Activated CD8-positive, alpha-beta T cell treated with anti-CD3 and anti-CD28 coated beads for 36 hours (primary cell): Measurements from ENCODE around the gene TXNRD3. TPM values are rescaled to one million over a fixed set of nuclear protein-coding genes. Genes with fewer than 3 reads are reported as not detected.

ENCODE experiments used
- ATAC-seq: fragments of 200-7000 bp; cut with Tn5 transposase; one replicate; pipeline ENCODE4 v1.10.0; 2021; ENCODE audit warnings: mild to moderate bottlenecking, moderate library complexity
- CTCF ChIA-PET: fragments of 350-600 bp; sonication (Branson Sonifier 250); formaldehyde crosslinking; loops from one replicate; lab custom pipeline; 2021; ENCODE audit warnings: antibody characterized with exemption; lab: Charles Lee
- POLR2A ChIA-PET: fragments of 350-600 bp; sonication (Branson Sonifier 250); formaldehyde crosslinking; loops from one replicate; lab custom pipeline; 2021; ENCODE audit warnings: antibody characterized with exemption; lab: Charles Lee
- DNase-seq: peaks from one replicate; pipeline ENCODE4 v3.0.0-alpha.2; 2020
- H3K27ac Mint-ChIP-seq: one replicate; pipeline ENCODE4 v1.8.0; 2021; ENCODE audit warnings: mild to moderate bottlenecking, mixed read lengths
- H3K27me3 Mint-ChIP-seq: one replicate; pipeline ENCODE4 v1.8.0; 2021; ENCODE audit warnings: mixed read lengths
- H3K36me3 Mint-ChIP-seq: one replicate; pipeline ENCODE4 v1.8.0; 2021; ENCODE audit warnings: low read depth, mixed read lengths
- H3K4me1 Mint-ChIP-seq: one replicate; pipeline ENCODE4 v1.8.0; 2021; ENCODE audit warnings: low read depth, mixed read lengths
- H3K4me3 Mint-ChIP-seq: one replicate; pipeline ENCODE4 v1.8.0; 2021; ENCODE audit warnings: mild to moderate bottlenecking, moderate library complexity, mixed read lengths
- H3K9me3 Mint-ChIP-seq: one replicate; pipeline ENCODE4 v1.8.0; 2021; ENCODE audit warnings: mixed read lengths
- intact Hi-C: fragments of 100-400 bp; cut with micrococcal nuclease; formaldehyde crosslinking; loops from one replicate; pipeline ENCODE4 v1.10.0; 2022
- total RNA-seq, 2 experiments: library from RNA; stranded (reverse); gene quantifications; one replicate each; pipeline ENCODE4 v1.2.3, GENCODE V29; 2021
- TF ChIP-seq, protein P1 (sequence below): fragments of 200-600 bp; IDR thresholded peaks from one replicate; pipeline ENCODE4 v1.8.0; 2022; ENCODE audit warnings: antibody characterized with exemption, mild to moderate bottlenecking

Gene TXNRD3
- total RNA-seq, 2 experiments from 2014 or later: 4.5 to 5.0 TPM

DNA sequence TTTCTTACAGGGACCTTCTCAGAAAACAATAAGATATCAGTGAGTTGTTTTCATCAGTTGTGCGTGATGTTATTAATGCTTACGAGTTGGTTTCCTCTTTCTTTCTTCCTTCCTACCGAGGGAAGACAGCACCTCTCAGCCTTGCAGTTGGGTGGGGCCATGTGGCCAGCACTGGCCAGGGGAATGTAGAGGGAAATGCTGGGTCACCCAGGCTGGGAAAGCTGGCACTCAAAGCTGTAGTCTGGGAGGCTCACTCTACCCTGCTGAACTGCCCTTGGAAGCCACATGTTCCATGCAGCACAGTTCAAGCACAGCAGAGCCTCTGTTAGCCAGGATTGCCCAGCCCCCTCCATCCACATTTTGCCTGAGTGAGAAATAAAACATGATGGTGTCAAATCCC is 39.0 kb upstream of the TXNRD3 start:
- Mint-ChIP-seq H3K27me3 (peaks cover 42% of the 10 kb centered on the region), H3K36me3 (no peaks in the 10 kb centered on the region), H3K4me1 (no peaks in the 10 kb centered on the region), H3K4me3 (no peak overlapping the region), H3K9me3 (no peaks in the 10 kb centered on the region), H3K27ac (no peak overlapping the region)
- no peak for DNase-seq
- no peak for ATAC-seq
- POLR2A ChIA-PET: no interaction called here
- TF ChIP-seq, protein P1, sequence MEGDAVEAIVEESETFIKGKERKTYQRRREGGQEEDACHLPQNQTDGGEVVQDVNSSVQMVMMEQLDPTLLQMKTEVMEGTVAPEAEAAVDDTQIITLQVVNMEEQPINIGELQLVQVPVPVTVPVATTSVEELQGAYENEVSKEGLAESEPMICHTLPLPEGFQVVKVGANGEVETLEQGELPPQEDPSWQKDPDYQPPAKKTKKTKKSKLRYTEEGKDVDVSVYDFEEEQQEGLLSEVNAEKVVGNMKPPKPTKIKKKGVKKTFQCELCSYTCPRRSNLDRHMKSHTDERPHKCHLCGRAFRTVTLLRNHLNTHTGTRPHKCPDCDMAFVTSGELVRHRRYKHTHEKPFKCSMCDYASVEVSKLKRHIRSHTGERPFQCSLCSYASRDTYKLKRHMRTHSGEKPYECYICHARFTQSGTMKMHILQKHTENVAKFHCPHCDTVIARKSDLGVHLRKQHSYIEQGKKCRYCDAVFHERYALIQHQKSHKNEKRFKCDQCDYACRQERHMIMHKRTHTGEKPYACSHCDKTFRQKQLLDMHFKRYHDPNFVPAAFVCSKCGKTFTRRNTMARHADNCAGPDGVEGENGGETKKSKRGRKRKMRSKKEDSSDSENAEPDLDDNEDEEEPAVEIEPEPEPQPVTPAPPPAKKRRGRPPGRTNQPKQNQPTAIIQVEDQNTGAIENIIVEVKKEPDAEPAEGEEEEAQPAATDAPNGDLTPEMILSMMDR: no peak
- CTCF ChIA-PET: interaction anchor here (1.3 kb wide), 1 partner anchor 11 kb away, joined by 3 read pairs; no protein-coding TSS in a partner anchor
- intact Hi-C loops: no loop called here

DNA sequence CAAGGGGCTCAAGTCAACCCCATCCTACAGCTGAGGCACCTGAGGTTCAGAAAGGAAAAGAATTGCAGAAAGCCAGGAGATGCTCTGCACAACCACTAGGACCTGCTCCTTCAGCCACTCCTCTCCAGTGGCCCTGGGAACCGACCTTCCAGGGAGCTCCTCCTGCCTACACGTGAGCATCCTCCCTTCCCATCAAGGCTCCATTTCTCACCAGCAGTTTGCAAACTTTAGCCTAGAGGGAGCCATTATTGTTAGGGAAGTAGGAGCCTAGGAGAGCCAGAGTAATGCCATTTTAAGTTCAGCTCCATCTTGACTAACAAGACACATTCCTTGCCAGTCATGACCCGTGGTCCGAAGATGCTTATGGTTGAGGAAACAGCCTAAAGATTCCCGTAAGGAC is 37.9 kb upstream of the TXNRD3 start:
- TF ChIP-seq, protein P1: no peak
- DNase-seq (no peak), ATAC-seq (no peak)
- POLR2A ChIA-PET: no interaction called here
- no peak overlapping the region for H3K4me3 Mint-ChIP-seq
- no peaks in the 10 kb centered on the region for H3K9me3 Mint-ChIP-seq
- H3K27me3 Mint-ChIP-seq: peaks cover 39% of the 10 kb centered on the region
- no peak overlapping the region for H3K27ac Mint-ChIP-seq
- intact Hi-C loops: no loop called here
- CTCF ChIA-PET: interaction anchor here (1.2 to 1.7 kb wide), 3 partner anchors 12 to 23 kb away, joined by 3 to 4 read pairs (median 4); no protein-coding TSS in a partner anchor
- no peaks in the 10 kb centered on the region for H3K4me1 Mint-ChIP-seq
- no peaks in the 10 kb centered on the region for H3K36me3 Mint-ChIP-seq

DNA sequence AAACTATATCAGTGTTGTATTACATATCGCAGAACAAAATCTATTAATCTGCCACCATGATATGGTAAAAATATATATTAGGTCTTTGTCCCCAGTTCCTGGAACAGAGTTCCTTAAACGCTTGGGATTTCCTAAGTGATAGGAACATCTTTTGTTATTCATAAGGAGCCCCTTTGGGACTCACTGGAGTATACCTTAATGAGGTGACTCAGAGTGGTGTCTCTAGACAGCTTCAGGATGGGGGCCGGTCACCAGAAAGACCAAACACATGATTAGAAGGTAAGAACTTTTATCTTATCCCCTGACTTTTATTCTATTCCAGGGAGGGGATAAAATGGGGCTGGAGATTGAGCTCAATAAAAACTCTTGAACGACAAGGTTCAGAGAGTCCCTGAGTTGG is 36.8 kb upstream of the TXNRD3 start:
- intact Hi-C loops: no loop called here
- POLR2A ChIA-PET: no interaction called here
- no peaks in the 10 kb centered on the region for H3K9me3 Mint-ChIP-seq
- CTCF ChIA-PET: interaction anchor here (1.7 kb wide), 1 partner anchor 24 kb away, joined by 4 read pairs; no protein-coding TSS in a partner anchor
- no peak for ATAC-seq
- TF ChIP-seq, protein P1: no peak
- no peak overlapping the region for H3K4me3 Mint-ChIP-seq
- DNase-seq: no peak
- H3K36me3 Mint-ChIP-seq: no peaks in the 10 kb centered on the region
- no peak overlapping the region for H3K27ac Mint-ChIP-seq
- peaks cover 35% of the 10 kb centered on the region for H3K27me3 Mint-ChIP-seq
- H3K4me1 Mint-ChIP-seq: no peaks in the 10 kb centered on the region

DNA sequence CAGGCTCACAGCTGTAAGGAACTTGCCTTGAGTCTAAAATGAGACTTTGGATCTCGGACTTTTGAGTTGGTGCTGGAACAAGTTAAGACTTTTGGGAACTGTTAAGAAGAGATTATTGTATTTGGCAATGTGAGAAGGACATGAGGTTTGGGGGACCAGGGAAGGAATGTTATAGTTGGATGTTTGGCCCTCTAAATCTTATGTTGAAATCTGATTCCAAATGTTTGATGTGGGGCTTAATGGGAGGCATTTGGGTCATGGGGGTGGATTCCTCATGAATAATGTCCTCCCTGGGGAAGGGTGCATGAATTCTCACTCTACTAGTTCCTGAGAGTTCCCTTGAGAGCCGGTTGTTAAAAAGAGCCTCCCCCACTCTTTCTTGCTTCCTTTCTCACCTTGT is 30.6 kb upstream of the TXNRD3 start:
- CTCF ChIA-PET: no interaction called here
- POLR2A ChIA-PET: no interaction called here
- no peaks in the 10 kb centered on the region for H3K4me1 Mint-ChIP-seq
- H3K4me3 Mint-ChIP-seq: no peak overlapping the region
- DNase-seq (no peak), ATAC-seq (no peak)
- no peaks in the 10 kb centered on the region for H3K27me3 Mint-ChIP-seq
- intact Hi-C loops: no loop called here
- TF ChIP-seq, protein P1: no peak
- H3K27ac Mint-ChIP-seq: no peak overlapping the region
- no peaks in the 10 kb centered on the region for H3K9me3 Mint-ChIP-seq
- H3K36me3 Mint-ChIP-seq: no peaks in the 10 kb centered on the region

DNA sequence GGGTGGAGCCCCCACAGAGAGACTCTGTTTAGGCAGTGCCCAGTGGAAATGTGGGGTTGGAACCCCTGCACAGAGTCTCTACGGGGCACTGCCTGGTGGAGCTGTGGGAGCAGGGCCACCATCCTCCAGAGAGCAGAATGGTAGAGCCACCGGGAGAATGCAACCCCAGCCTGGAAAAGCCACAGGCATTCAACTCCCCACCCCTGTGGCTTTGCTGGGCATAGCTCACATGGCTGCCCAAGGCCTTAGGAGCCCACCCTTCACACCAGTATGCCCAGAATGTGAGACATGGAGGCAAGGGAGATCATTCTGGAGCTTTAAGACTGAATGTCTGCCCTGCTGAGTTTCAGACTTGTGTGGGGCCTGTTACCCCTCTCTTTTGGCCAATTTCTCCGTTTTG is 30.1 kb upstream of the TXNRD3 start:
- no peak for ATAC-seq
- Mint-ChIP-seq H3K4me3 (no peak overlapping the region), H3K9me3 (no peaks in the 10 kb centered on the region), H3K27ac (no peak overlapping the region), H3K4me1 (no peaks in the 10 kb centered on the region), H3K36me3 (no peaks in the 10 kb centered on the region), H3K27me3 (no peaks in the 10 kb centered on the region)
- intact Hi-C loops: no loop called here
- DNase-seq: no peak
- ChIA-PET CTCF (no interaction called here), POLR2A (no interaction called here)
- TF ChIP-seq, protein P1: no peak
